GM12874 (cell line): ENCODE data around the gene GPR176.

Experiments used
- CTCF ChIP-seq: IDR thresholded peaks from 2 replicates; pipeline ENCODE4 v1.5.1; 2011; ENCODE audit warnings: low read depth, mild to moderate bottlenecking, control low read depth, low read length, moderate library complexity; ENCODE audit not compliant: insufficient read depth

GPR176 gene

GRCh38 chr15:39869858-39870515, 50.1 kb downstream of the GPR176 start:
- TF ChIP-seq CTCF, result no peak

- TF ChIP-seq CTCF, result no peak
These were observed 50.8 kb downstream of the GPR176 start for GRCh38 chr15:39869254-39869653.

GRCh38 chr15:39868396-39868795, 51.7 kb downstream of the GPR176 start:
- TF ChIP-seq CTCF, result no peak

GRCh38 chr15:39864116-39864515, 56.0 kb downstream of the GPR176 start:
- TF ChIP-seq CTCF, result no peak

- no peak for TF ChIP-seq CTCF
These were observed 59.2 kb downstream of the GPR176 start for GRCh38 chr15:39860871-39861270.

- TF ChIP-seq CTCF, result no peak
These were observed 59.9 kb downstream of the GPR176 start for GRCh38 chr15:39860200-39860599.

GRCh38 chr15:39859636-39860035, 60.4 kb downstream of the GPR176 start:
- TF ChIP-seq CTCF, result no peak
